Measurements from ENCODE around the gene GPR39.

DNA sequence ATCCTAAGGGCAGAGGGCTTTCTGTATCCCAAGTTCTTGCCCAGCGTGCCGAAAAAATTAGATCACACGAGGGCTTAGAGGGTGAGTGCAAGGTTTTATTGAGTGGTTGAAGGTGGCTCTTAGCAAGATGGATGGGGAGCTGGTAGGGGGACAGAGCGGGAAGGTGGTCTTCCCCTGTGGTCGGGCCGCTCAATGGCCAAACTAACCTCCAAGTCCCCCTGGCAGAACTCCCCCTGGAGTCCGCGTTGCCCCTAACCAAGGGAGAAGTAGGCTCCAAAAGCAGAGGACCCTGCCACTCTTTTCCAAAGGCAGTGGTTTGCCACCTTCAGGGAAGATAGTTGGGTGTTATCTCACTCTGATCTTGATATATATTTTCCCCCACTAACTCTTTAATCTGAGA, 190.0 kb downstream of the GPR39 start:
- TF ChIP-seq CTCF (IDR thresholded peaks at IDR 0.05) (no peak), EP300 (IDR thresholded peaks at IDR 0.05) (no peak), POLR2A (IDR thresholded peaks at IDR 0.05) (no peak)
